ENCODE data around the gene DEPDC4.

The DEPDC4 gene

GRCh38 chr12:100221523-100221922 lies 45.4 kb downstream of the DEPDC4 start:
- no peak for DNase-seq
- intact Hi-C loops (cut with DNase I) = loop anchor here (10.0 kb wide), 1 partner anchor 333 kb away; no protein-coding TSS in a partner anchor

GRCh38 chr12:100219328-100220109 lies 47.4 kb downstream of the DEPDC4 start:
- intact Hi-C loops (cut with DNase I) = loop anchor here (10.0 kb wide), 1 partner anchor 335 kb away; no protein-coding TSS in a partner anchor

GRCh38 chr12:100216337-100216736 lies 50.5 kb downstream of the DEPDC4 start:
- intact Hi-C loops (cut with DNase I) = no loop called here
- no peak for DNase-seq

More at GRCh38 chr12:100219328-100220109, 47.4 kb downstream of the DEPDC4 start:
- no peak for DNase-seq

GRCh38 chr12:100215209-100215608 lies 51.7 kb downstream of the DEPDC4 start:
- DNase-seq = no peak
- intact Hi-C loops (cut with DNase I) = no loop called here

- no peak for DNase-seq
- intact Hi-C loops (cut with DNase I) = no loop called here
These were observed 52.4 kb downstream of the DEPDC4 start for GRCh38 chr12:100214518-100214917.

- DNase-seq = no peak
- intact Hi-C loops (cut with DNase I) = no loop called here
These were observed 53.6 kb downstream of the DEPDC4 start for GRCh38 chr12:100213016-100213891.

- intact Hi-C loops (cut with DNase I) = no loop called here
- no peak for DNase-seq
These were observed 55.2 kb downstream of the DEPDC4 start for GRCh38 chr12:100211698-100212097.

- intact Hi-C loops (cut with DNase I) = no loop called here
- DNase-seq = peak in 1 of 42 donors; percentile 17
These were observed 58.0 kb downstream of the DEPDC4 start for GRCh38 chr12:100208834-100209233.

- no peak for DNase-seq
- intact Hi-C loops (cut with DNase I) = no loop called here
These were observed 59.6 kb downstream of the DEPDC4 start for GRCh38 chr12:100207311-100207710.

GRCh38 chr12:100201604-100202423 lies 65.1 kb downstream of the DEPDC4 start:
- intact Hi-C loops (cut with DNase I) = no loop called here
- DNase-seq = no peak

GRCh38 chr12:100200463-100201181 lies 66.3 kb downstream of the DEPDC4 start, which contains the start of gene ACTR6:
Gene ACTR6 (plus strand): TSS chr12:100200815. CDS start chr12:100200852, 37 bp downstream.
- peak; percentile 85 to 98 (median 94) for DNase-seq
- intact Hi-C loops (cut with DNase I) = no loop called here

GRCh38 chr12:100199347-100200149 lies 67.3 kb downstream of the DEPDC4 start:
- intact Hi-C loops (cut with DNase I) = no loop called here
- peak in 40 of 42 donors; percentile 21 to 74 (median 50) for DNase-seq

GRCh38 chr12:100199023-100199346 lies 67.9 kb downstream of the DEPDC4 start:
- no peak for DNase-seq
- intact Hi-C loops (cut with DNase I) = no loop called here

GRCh38 chr12:100197486-100197885 lies 69.4 kb downstream of the DEPDC4 start:
- DNase-seq = no peak
- intact Hi-C loops (cut with DNase I) = no loop called here

- intact Hi-C loops (cut with DNase I) = no loop called here
- DNase-seq = peak in 1 of 42 donors; percentile 24
These were observed 73.8 kb downstream of the DEPDC4 start for GRCh38 chr12:100193085-100193484.
